SJCRH30 (cell line): ENCODE measurements around the gene FOXL1. TPM values are rescaled to one million over a fixed set of nuclear protein-coding genes. Genes with fewer than 3 reads are reported as not detected.
"Not testable (repeated sequence)": the region's sequence is repeated elsewhere in the genome, so short reads cannot be mapped to it uniquely, and the experiment has no call there.

Experiments used
- DNase-seq, 2 experiments: peaks; one replicate each; pipeline ENCODE4 v3.0.0-alpha.2; 2015 to 2020
- H3K27ac ChIP-seq: fragments of 250-450 bp; sonication (Bioruptor Pico); 2 replicates; pipeline ENCODE4 v1.5.1; 2020; ENCODE audit warnings: mild to moderate bottlenecking, moderate library complexity
- H3K27me3 ChIP-seq: fragments of 250-450 bp; sonication (Bioruptor Pico); 2 replicates; pipeline ENCODE4 v1.5.1; 2020; ENCODE audit warnings: mild to moderate bottlenecking, moderate library complexity
- H3K36me3 ChIP-seq: fragments of 250-450 bp; sonication (Bioruptor Pico); 2 replicates; pipeline ENCODE4 v1.5.1; 2020; ENCODE audit warnings: mild to moderate bottlenecking, moderate library complexity
- H3K4me1 ChIP-seq: fragments of 250-450 bp; sonication (Bioruptor Pico); 2 replicates; pipeline ENCODE4 v1.5.1; 2020; ENCODE audit warnings: mild to moderate bottlenecking, moderate library complexity
- H3K4me3 ChIP-seq: fragments of 250-450 bp; sonication (Bioruptor Pico); 2 replicates; pipeline ENCODE4 v1.5.1; 2020; ENCODE audit warnings: mild to moderate bottlenecking, moderate library complexity
- H3K9me3 ChIP-seq: fragments of 250-450 bp; sonication (Bioruptor Pico); replicated peaks from 2 replicates; pipeline ENCODE4 v1.5.1; 2020; ENCODE audit warnings: mild to moderate bottlenecking, moderate library complexity
- total RNA-seq: library from RNA; depleted of rRNA; stranded (reverse); fragments of >200 nt; shearing (Covaris generic); gene quantifications from 2 replicates; pipeline ENCODE4 v1.2.3, GENCODE V29; 2014

The FOXL1 gene
- total RNA-seq, 1 experiment from 2014 or later, result 5.5 TPM

- H3K36me3 ChIP-seq, result 0 out of 2 replicates have a peak, but pooled peaks cover 2% of the 10 kb centered on the region
- peaks cover 6% of the 10 kb centered on the region for H3K4me1 ChIP-seq
- H3K27ac ChIP-seq, result no peak overlapping the region
- H3K27me3 ChIP-seq, result no peaks in the 10 kb centered on the region
- H3K9me3 ChIP-seq, result no peaks in the 10 kb centered on the region
- no peak for DNase-seq
- H3K4me3 ChIP-seq, result no peak overlapping the region
Observed at GRCh38 chr16:86579268-86580062, 1.1 kb downstream of the FOXL1 start.

GRCh38 chr16:86580063-86580790 is 1.9 kb downstream of the FOXL1 start:
- H3K4me1 ChIP-seq, result peaks cover 6% of the 10 kb centered on the region
- no peak overlapping the region for H3K27ac ChIP-seq
- H3K9me3 ChIP-seq, result no peaks in the 10 kb centered on the region
- H3K4me3 ChIP-seq, result no peak overlapping the region
- no peak for DNase-seq
- H3K36me3 ChIP-seq, result 0 out of 2 replicates have a peak, but pooled peaks cover 2% of the 10 kb centered on the region
- no peaks in the 10 kb centered on the region for H3K27me3 ChIP-seq

GRCh38 chr16:86580791-86581170 is 2.4 kb downstream of the FOXL1 start:
- DNase-seq, result no peak
- Histone ChIP-seq H3K4me3 (no peak overlapping the region), H3K4me1 (peaks cover 6% of the 10 kb centered on the region), H3K9me3 (no peaks in the 10 kb centered on the region), H3K36me3 (0 out of 2 replicates have a peak, but pooled peaks cover 2% of the 10 kb centered on the region), H3K27me3 (no peaks in the 10 kb centered on the region), H3K27ac (no peak overlapping the region)

- Histone ChIP-seq H3K4me3 (no peak overlapping the region), H3K4me1 (peaks cover 6% of the 10 kb centered on the region), H3K27me3 (no peaks in the 10 kb centered on the region), H3K36me3 (0 out of 2 replicates have a peak, but pooled peaks cover 2% of the 10 kb centered on the region), H3K9me3 (no peaks in the 10 kb centered on the region), H3K27ac (no peak overlapping the region)
- DNase-seq, result no peak
Observed at GRCh38 chr16:86581458-86581857, 3.1 kb downstream of the FOXL1 start.

GRCh38 chr16:86584071-86584685 is 5.8 kb downstream of the FOXL1 start:
- Histone ChIP-seq H3K4me3 (no peak overlapping the region), H3K4me1 (peaks cover 6% of the 10 kb centered on the region), H3K27me3 (no peaks in the 10 kb centered on the region), H3K27ac (no peak overlapping the region), H3K9me3 (no peaks in the 10 kb centered on the region), H3K36me3 (0 out of 2 replicates have a peak, but pooled peaks cover 2% of the 10 kb centered on the region)
- DNase-seq, result peak; percentile 59 to 65

GRCh38 chr16:86584726-86585721 is 6.7 kb downstream of the FOXL1 start:
- no peaks in the 10 kb centered on the region for H3K9me3 ChIP-seq
- no peak for DNase-seq
- H3K4me1 ChIP-seq, result peaks cover 6% of the 10 kb centered on the region
- H3K36me3 ChIP-seq, result 0 out of 2 replicates have a peak, but pooled peaks cover 2% of the 10 kb centered on the region
- H3K4me3 ChIP-seq, result no peak overlapping the region
- no peak overlapping the region for H3K27ac ChIP-seq
- H3K27me3 ChIP-seq, result no peaks in the 10 kb centered on the region

- Histone ChIP-seq H3K4me1 (peaks cover 6% of the 10 kb centered on the region), H3K27ac (no peak overlapping the region), H3K9me3 (no peaks in the 10 kb centered on the region), H3K4me3 (no peak overlapping the region), H3K27me3 (no peaks in the 10 kb centered on the region), H3K36me3 (no peaks in the 10 kb centered on the region)
- DNase-seq, result no peak
Observed at GRCh38 chr16:86585821-86586611, 7.7 kb downstream of the FOXL1 start.

GRCh38 chr16:86587487-86587886 is 9.1 kb downstream of the FOXL1 start:
- Histone ChIP-seq H3K4me1 (peaks cover 6% of the 10 kb centered on the region), H3K27me3 (no peaks in the 10 kb centered on the region), H3K36me3 (no peaks in the 10 kb centered on the region), H3K27ac (no peak overlapping the region), H3K9me3 (no peaks in the 10 kb centered on the region), H3K4me3 (no peak overlapping the region)
- no peak for DNase-seq

- not testable (repeated sequence) for H3K4me1 ChIP-seq, H3K36me3 ChIP-seq, H3K27me3 ChIP-seq, H3K27ac ChIP-seq, H3K9me3 ChIP-seq, H3K4me3 ChIP-seq, DNase-seq
Observed at GRCh38 chr16:86587955-86588354, 9.6 kb downstream of the FOXL1 start.

- no peak for DNase-seq
- no peaks in the 10 kb centered on the region for H3K4me1 ChIP-seq
- H3K27ac ChIP-seq, result no peak overlapping the region
- no peak overlapping the region for H3K4me3 ChIP-seq
- H3K9me3 ChIP-seq, result no peaks in the 10 kb centered on the region
- no peaks in the 10 kb centered on the region for H3K36me3 ChIP-seq
- H3K27me3 ChIP-seq, result no peaks in the 10 kb centered on the region
Observed at GRCh38 chr16:86590501-86591144, 12.3 kb downstream of the FOXL1 start.

- H3K27me3 ChIP-seq, result no peaks in the 10 kb centered on the region
- no peaks in the 10 kb centered on the region for H3K4me1 ChIP-seq
- no peak overlapping the region for H3K4me3 ChIP-seq
- H3K27ac ChIP-seq, result no peak overlapping the region
- no peaks in the 10 kb centered on the region for H3K9me3 ChIP-seq
- no peak for DNase-seq
- H3K36me3 ChIP-seq, result no peaks in the 10 kb centered on the region
Observed at GRCh38 chr16:86591270-86591669, 12.9 kb downstream of the FOXL1 start.

GRCh38 chr16:86593913-86594620 is 15.7 kb downstream of the FOXL1 start:
- Histone ChIP-seq H3K27ac (no peak overlapping the region), H3K27me3 (no peaks in the 10 kb centered on the region), H3K4me1 (no peaks in the 10 kb centered on the region), H3K9me3 (no peaks in the 10 kb centered on the region), H3K4me3 (no peak overlapping the region), H3K36me3 (no peaks in the 10 kb centered on the region)
- no peak for DNase-seq

- Histone ChIP-seq H3K4me1 (no peaks in the 10 kb centered on the region), H3K36me3 (no peaks in the 10 kb centered on the region), H3K4me3 (no peak overlapping the region), H3K27ac (no peak overlapping the region), H3K27me3 (no peaks in the 10 kb centered on the region), H3K9me3 (no peaks in the 10 kb centered on the region)
- DNase-seq, result no peak
Observed at GRCh38 chr16:86594721-86595120, 16.4 kb downstream of the FOXL1 start.
